ENCODE data around the gene CPT1A. TPM values are rescaled to one million over a fixed set of nuclear protein-coding genes. Genes with fewer than 3 reads are reported as not detected.

Gene CPT1A
- total and polyA plus RNA-seq, 9 donors = 9.2 to 15.4 (median 11.9) TPM

DNA sequence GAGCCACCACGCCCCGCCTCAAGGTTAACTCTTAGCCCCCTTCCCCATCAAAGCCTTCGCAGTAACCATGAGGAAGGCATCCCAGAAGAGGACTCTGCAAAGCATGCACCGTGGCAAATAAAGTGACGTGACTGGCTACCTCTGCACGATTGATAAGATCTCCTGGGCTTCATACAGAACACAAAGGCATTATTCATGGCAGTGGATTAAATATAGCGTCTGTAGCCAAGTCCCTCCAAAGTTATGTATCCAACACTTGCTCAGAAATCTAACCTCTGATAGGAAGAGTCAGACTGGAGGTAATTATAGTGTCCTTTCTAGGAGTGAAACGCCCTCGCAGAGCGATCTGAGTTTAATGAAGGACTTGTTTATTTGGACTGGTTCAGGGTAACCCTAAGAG lies 22.4 kb downstream of the CPT1A start:
- no peak for DNase-seq
- WGBS (ENCODE audit: insufficient coverage) = no CpG with 5 or more reads among the region's 10 CpGs
- Histone ChIP-seq H3K36me3 (ENCODE audit: control insufficient read depth, insufficient read depth, low read length) (peaks cover 3% of the 10 kb centered on the region), H3K27me3 (ENCODE audit: control insufficient read depth, insufficient read depth, low read length) (no peaks in the 10 kb centered on the region), H3K4me3 (ENCODE audit: low read length) (no peak overlapping the region), H3K27ac (ENCODE audit: low read length) (no peak overlapping the region), H3K9me3 (replicated peaks; ENCODE audit: control insufficient read depth, low read depth, low read length) (no peaks in the 10 kb centered on the region), H3K4me1 (ENCODE audit: control insufficient read depth, insufficient read depth, low read length) (no peaks in the 10 kb centered on the region)

- 75% methylated on average over 7 of the region's 7 CpGs for WGBS (ENCODE audit: insufficient coverage)
- no peaks in the 10 kb centered on the region for H3K9me3 ChIP-seq (replicated peaks; ENCODE audit: control insufficient read depth, low read depth, low read length)
- no peak overlapping the region for H3K27ac ChIP-seq (ENCODE audit: low read length)
- H3K36me3 ChIP-seq (ENCODE audit: control insufficient read depth, insufficient read depth, low read length) = peaks cover 3% of the 10 kb centered on the region
- H3K4me3 ChIP-seq (ENCODE audit: low read length) = no peak overlapping the region
- DNase-seq = no peak
- H3K27me3 ChIP-seq (ENCODE audit: control insufficient read depth, insufficient read depth, low read length) = no peaks in the 10 kb centered on the region
- no peaks in the 10 kb centered on the region for H3K4me1 ChIP-seq (ENCODE audit: control insufficient read depth, insufficient read depth, low read length)
These were observed 23.5 kb downstream of the CPT1A start for GRCh38 chr11:68818181-68818580.

GRCh38 chr11:68817554-68817953 lies 24.2 kb downstream of the CPT1A start:
- Histone ChIP-seq H3K9me3 (replicated peaks; ENCODE audit: control insufficient read depth, low read depth, low read length) (no peaks in the 10 kb centered on the region), H3K4me1 (ENCODE audit: control insufficient read depth, insufficient read depth, low read length) (no peaks in the 10 kb centered on the region), H3K4me3 (ENCODE audit: low read length) (no peak overlapping the region), H3K27me3 (ENCODE audit: control insufficient read depth, insufficient read depth, low read length) (no peaks in the 10 kb centered on the region), H3K36me3 (ENCODE audit: control insufficient read depth, insufficient read depth, low read length) (peaks cover 6% of the 10 kb centered on the region), H3K27ac (ENCODE audit: low read length) (no peak overlapping the region)
- 81% methylated on average over 4 of the region's 4 CpGs for WGBS (ENCODE audit: insufficient coverage)
- DNase-seq = no peak

GRCh38 chr11:68816917-68817419 lies 24.7 kb downstream of the CPT1A start:
- H3K27ac ChIP-seq (ENCODE audit: low read length) = no peak overlapping the region
- WGBS (ENCODE audit: insufficient coverage) = 70% methylated on average over 2 of the region's 7 CpGs
- H3K4me3 ChIP-seq (ENCODE audit: low read length) = no peak overlapping the region
- no peak for DNase-seq
- no peaks in the 10 kb centered on the region for H3K27me3 ChIP-seq (ENCODE audit: control insufficient read depth, insufficient read depth, low read length)
- H3K9me3 ChIP-seq (replicated peaks; ENCODE audit: control insufficient read depth, low read depth, low read length) = no peaks in the 10 kb centered on the region
- H3K4me1 ChIP-seq (ENCODE audit: control insufficient read depth, insufficient read depth, low read length) = no peaks in the 10 kb centered on the region
- peaks cover 12% of the 10 kb centered on the region for H3K36me3 ChIP-seq (ENCODE audit: control insufficient read depth, insufficient read depth, low read length)

GRCh38 chr11:68816251-68816776 lies 25.4 kb downstream of the CPT1A start:
- no peaks in the 10 kb centered on the region for H3K4me1 ChIP-seq (ENCODE audit: control insufficient read depth, insufficient read depth, low read length)
- H3K36me3 ChIP-seq (ENCODE audit: control insufficient read depth, insufficient read depth, low read length) = peaks cover 14% of the 10 kb centered on the region
- no peaks in the 10 kb centered on the region for H3K27me3 ChIP-seq (ENCODE audit: control insufficient read depth, insufficient read depth, low read length)
- H3K9me3 ChIP-seq (replicated peaks; ENCODE audit: control insufficient read depth, low read depth, low read length) = no peaks in the 10 kb centered on the region
- H3K27ac ChIP-seq (ENCODE audit: low read length) = no peak overlapping the region
- WGBS (ENCODE audit: insufficient coverage) = 79% methylated on average over 20 of the region's 22 CpGs
- no peak overlapping the region for H3K4me3 ChIP-seq (ENCODE audit: low read length)
- DNase-seq = no peak

GRCh38 chr11:68813773-68814172 lies 27.9 kb downstream of the CPT1A start:
- H3K27ac ChIP-seq (ENCODE audit: low read length) = no peak overlapping the region
- no peak overlapping the region for H3K4me3 ChIP-seq (ENCODE audit: low read length)
- no peak for DNase-seq
- peaks cover 14% of the 10 kb centered on the region for H3K36me3 ChIP-seq (ENCODE audit: control insufficient read depth, insufficient read depth, low read length)
- 86% methylated on average over 6 of the region's 11 CpGs for WGBS (ENCODE audit: insufficient coverage)
- H3K27me3 ChIP-seq (ENCODE audit: control insufficient read depth, insufficient read depth, low read length) = no peaks in the 10 kb centered on the region
- no peaks in the 10 kb centered on the region for H3K9me3 ChIP-seq (replicated peaks; ENCODE audit: control insufficient read depth, low read depth, low read length)
- peaks cover 3% of the 10 kb centered on the region for H3K4me1 ChIP-seq (ENCODE audit: control insufficient read depth, insufficient read depth, low read length)

GRCh38 chr11:68812526-68812925 lies 29.2 kb downstream of the CPT1A start:
- no peak overlapping the region for H3K27ac ChIP-seq (ENCODE audit: low read length)
- H3K36me3 ChIP-seq (ENCODE audit: control insufficient read depth, insufficient read depth, low read length) = peaks cover 14% of the 10 kb centered on the region
- H3K4me3 ChIP-seq (ENCODE audit: low read length) = no peak overlapping the region
- H3K4me1 ChIP-seq (ENCODE audit: control insufficient read depth, insufficient read depth, low read length) = peaks cover 3% of the 10 kb centered on the region
- no peaks in the 10 kb centered on the region for H3K9me3 ChIP-seq (replicated peaks; ENCODE audit: control insufficient read depth, low read depth, low read length)
- no peaks in the 10 kb centered on the region for H3K27me3 ChIP-seq (ENCODE audit: control insufficient read depth, insufficient read depth, low read length)
- DNase-seq = peak; percentile 50
- 64% methylated on average over 12 of the region's 15 CpGs for WGBS (ENCODE audit: insufficient coverage)

DNA sequence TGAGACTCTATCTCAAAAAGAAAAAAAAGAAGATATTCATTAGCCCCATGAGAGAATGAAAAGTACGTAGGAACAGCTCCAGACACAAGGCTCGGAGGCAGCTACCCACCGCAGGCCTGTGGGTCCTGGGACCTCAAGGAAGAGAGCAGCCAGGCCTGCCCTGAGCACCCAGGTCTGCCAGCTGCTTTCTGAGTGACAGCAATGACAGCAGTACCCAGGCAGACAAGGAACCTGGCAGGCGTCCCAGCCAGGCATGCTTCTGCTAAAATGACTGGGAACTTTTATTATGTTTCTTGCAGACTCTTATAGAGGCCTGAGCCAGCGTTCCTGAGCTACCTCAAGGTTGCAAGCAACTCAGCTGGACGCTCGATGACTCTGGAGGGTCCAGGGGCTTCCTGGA lies 31.6 kb downstream of the CPT1A start:
- 60% methylated on average over 7 of the region's 7 CpGs for WGBS (ENCODE audit: insufficient coverage)
- Histone ChIP-seq H3K36me3 (ENCODE audit: control insufficient read depth, insufficient read depth, low read length) (peaks cover 18% of the 10 kb centered on the region), H3K4me1 (ENCODE audit: control insufficient read depth, insufficient read depth, low read length) (peaks cover 3% of the 10 kb centered on the region), H3K9me3 (replicated peaks; ENCODE audit: control insufficient read depth, low read depth, low read length) (no peaks in the 10 kb centered on the region), H3K4me3 (ENCODE audit: low read length) (no peak overlapping the region), H3K27ac (ENCODE audit: low read length) (no peak overlapping the region), H3K27me3 (ENCODE audit: control insufficient read depth, insufficient read depth, low read length) (no peaks in the 10 kb centered on the region)
- peak; percentile 53 for DNase-seq

DNA sequence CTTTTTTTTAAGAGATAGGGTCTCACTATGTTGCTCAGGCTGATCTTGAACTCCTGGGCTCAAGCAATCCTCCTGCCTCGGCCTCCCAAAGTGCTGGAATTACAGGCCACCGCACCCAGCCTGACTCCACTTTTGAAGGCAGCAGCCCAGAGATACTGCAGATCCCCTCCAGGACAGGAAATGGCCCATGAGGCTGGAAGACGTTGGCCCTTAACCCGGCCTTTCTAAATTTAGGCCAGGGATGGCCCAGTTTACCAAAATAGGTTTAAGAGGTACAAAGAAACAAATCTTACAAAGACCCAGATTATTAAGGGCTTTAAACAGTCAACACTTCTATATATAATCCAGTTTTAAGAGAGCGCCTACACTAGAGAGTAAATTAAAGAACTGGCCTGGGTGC lies 32.2 kb downstream of the CPT1A start:
- 76% methylated on average over 2 of the region's 5 CpGs for WGBS (ENCODE audit: insufficient coverage)
- Histone ChIP-seq H3K36me3 (ENCODE audit: control insufficient read depth, insufficient read depth, low read length) (peaks cover 20% of the 10 kb centered on the region), H3K4me3 (ENCODE audit: low read length) (no peak overlapping the region), H3K9me3 (replicated peaks; ENCODE audit: control insufficient read depth, low read depth, low read length) (no peaks in the 10 kb centered on the region), H3K4me1 (ENCODE audit: control insufficient read depth, insufficient read depth, low read length) (peaks cover 3% of the 10 kb centered on the region), H3K27me3 (ENCODE audit: control insufficient read depth, insufficient read depth, low read length) (no peaks in the 10 kb centered on the region), H3K27ac (ENCODE audit: low read length) (no peak overlapping the region)
- DNase-seq = no peak

DNA sequence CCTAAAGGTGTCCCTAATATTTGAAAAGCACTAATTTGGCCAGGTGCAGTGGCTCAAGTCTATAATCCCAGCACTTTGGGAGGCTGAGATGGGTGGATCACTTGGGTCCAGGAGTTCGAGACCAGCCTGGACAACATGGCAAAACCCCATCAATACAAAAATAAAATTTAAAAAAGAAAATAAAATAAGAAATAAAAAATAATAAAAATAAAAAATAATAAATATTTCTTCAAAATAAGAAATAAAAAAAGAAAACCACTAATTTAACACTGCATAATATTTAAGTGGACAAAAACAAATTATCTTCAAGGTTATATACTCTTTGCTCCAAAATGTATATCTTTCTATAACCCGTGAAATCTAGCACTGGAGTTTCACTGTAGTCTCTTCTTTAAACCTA lies 32.9 kb downstream of the CPT1A start:
- H3K4me3 ChIP-seq (ENCODE audit: low read length) = no peak overlapping the region
- no peak for DNase-seq
- H3K27me3 ChIP-seq (ENCODE audit: control insufficient read depth, insufficient read depth, low read length) = no peaks in the 10 kb centered on the region
- H3K36me3 ChIP-seq (ENCODE audit: control insufficient read depth, insufficient read depth, low read length) = peaks cover 20% of the 10 kb centered on the region
- no peaks in the 10 kb centered on the region for H3K9me3 ChIP-seq (replicated peaks; ENCODE audit: control insufficient read depth, low read depth, low read length)
- WGBS (ENCODE audit: insufficient coverage) = no CpG with 5 or more reads among the region's 2 CpGs
- H3K27ac ChIP-seq (ENCODE audit: low read length) = no peak overlapping the region
- H3K4me1 ChIP-seq (ENCODE audit: control insufficient read depth, insufficient read depth, low read length) = peaks cover 3% of the 10 kb centered on the region
